KMS-11 (cell line): ENCODE results near the gene CNMD.

Source experiments
- H2AFZ ChIP-seq: fragments of 200-600 bp; sonication (generic); 2 replicates; pipeline ENCODE4 v1.6.1; 2016; ENCODE audit warnings: antibody characterized with exemption, mixed run types, low read depth
- H3K27ac ChIP-seq: fragments of 200-600 bp; sonication (generic); 2 replicates; pipeline ENCODE4 v1.6.1; 2016; ENCODE audit warnings: mild to moderate bottlenecking, mixed run types
- H3K27me3 ChIP-seq: fragments of 200-600 bp; sonication (generic); 2 replicates; pipeline ENCODE4 v1.6.1; 2017; ENCODE audit warnings: mild to moderate bottlenecking, low read depth, mixed run types, moderate library complexity; ENCODE audit not compliant: insufficient read depth
- H3K36me3 ChIP-seq: fragments of 200-600 bp; sonication (generic); 2 replicates; pipeline ENCODE4 v1.6.1; 2017; ENCODE audit warnings: mild to moderate bottlenecking, mixed run types; ENCODE audit not compliant: insufficient read depth
- H3K4me1 ChIP-seq: fragments of 200-600 bp; sonication (generic); 2 replicates; pipeline ENCODE4 v1.6.1; 2016; ENCODE audit warnings: mild to moderate bottlenecking, low read depth, mixed run types; ENCODE audit not compliant: poor library complexity, severe bottlenecking
- H3K4me2 ChIP-seq: fragments of 200-600 bp; sonication (generic); 2 replicates; pipeline ENCODE4 v1.7.0; 2016; ENCODE audit warnings: mild to moderate bottlenecking, mixed run types
- H3K4me3 ChIP-seq: fragments of 200-600 bp; sonication (generic); IDR thresholded peaks from 2 replicates; pipeline ENCODE4 v1.6.1; 2017; ENCODE audit warnings: low read depth, low read length, mixed read lengths; ENCODE audit not compliant: insufficient read depth
- H3K79me2 ChIP-seq: fragments of 200-600 bp; sonication (generic); 2 replicates; pipeline ENCODE4 v1.6.1; 2016; ENCODE audit warnings: low read depth, mixed run types; ENCODE audit not compliant: insufficient read depth
- H3K9ac ChIP-seq: fragments of 200-600 bp; sonication (generic); 2 replicates; pipeline ENCODE4 v1.6.1; 2016; ENCODE audit warnings: mild to moderate bottlenecking, mixed run types
- H4K20me1 ChIP-seq: fragments of 200-600 bp; sonication (generic); 2 replicates; pipeline ENCODE4 v1.6.1; 2016; ENCODE audit warnings: mild to moderate bottlenecking, mixed run types; ENCODE audit not compliant: insufficient read depth
- CTCF ChIP-seq: fragments of 200-600 bp; sonication (generic); conservative IDR thresholded peaks from 2 replicates; pipeline ENCODE4 v1.6.1; 2017; ENCODE audit warnings: low read depth, mild to moderate bottlenecking, antibody characterized with exemption, low read length, moderate library complexity, mixed read lengths

CNMD gene

GRCh38 chr13:52785739-52786138, 46.1 kb upstream of the CNMD start:
- no peaks in the 10 kb centered on the region for H3K27me3 ChIP-seq
- no peaks in the 10 kb centered on the region for H3K79me2 ChIP-seq
- no peak overlapping the region for H3K4me2 ChIP-seq
- no peak overlapping the region for H3K9ac ChIP-seq
- no peaks in the 10 kb centered on the region for H3K36me3 ChIP-seq
- H4K20me1 ChIP-seq: no peaks in the 10 kb centered on the region
- no peak overlapping the region for H3K4me3 ChIP-seq
- no peak overlapping the region for H2AFZ ChIP-seq
- no peak for TF ChIP-seq CTCF
- H3K27ac ChIP-seq: no peak overlapping the region
- peaks cover 15% of the 10 kb centered on the region for H3K4me1 ChIP-seq

GRCh38 chr13:52784591-52785340, 45.1 kb upstream of the CNMD start:
- peaks cover 22% of the 10 kb centered on the region for H3K4me1 ChIP-seq
- H3K9ac ChIP-seq: no peak overlapping the region
- no peak for TF ChIP-seq CTCF
- no peak overlapping the region for H2AFZ ChIP-seq
- no peaks in the 10 kb centered on the region for H4K20me1 ChIP-seq
- no peak overlapping the region for H3K27ac ChIP-seq
- H3K79me2 ChIP-seq: no peaks in the 10 kb centered on the region
- no peaks in the 10 kb centered on the region for H3K27me3 ChIP-seq
- H3K4me3 ChIP-seq: no peak overlapping the region
- H3K36me3 ChIP-seq: no peaks in the 10 kb centered on the region
- H3K4me2 ChIP-seq: no peak overlapping the region

- TF ChIP-seq CTCF: no peak
- H3K27me3 ChIP-seq: no peaks in the 10 kb centered on the region
These were observed 44.3 kb upstream of the CNMD start for GRCh38 chr13:52783943-52784342.

GRCh38 chr13:52782471-52783448, 43.1 kb upstream of the CNMD start:
- Histone ChIP-seq H3K4me2 (no peak overlapping the region), H3K79me2 (no peaks in the 10 kb centered on the region), H3K27me3 (no peaks in the 10 kb centered on the region), H3K27ac (no peak overlapping the region), H3K4me1 (peaks cover 37% of the 10 kb centered on the region), H3K4me3 (no peak overlapping the region), H2AFZ (no peak overlapping the region), H4K20me1 (no peaks in the 10 kb centered on the region), H3K9ac (no peak overlapping the region), H3K36me3 (no peaks in the 10 kb centered on the region)
- no peak for TF ChIP-seq CTCF

More at GRCh38 chr13:52783943-52784342, 44.3 kb upstream of the CNMD start:
- H3K36me3 ChIP-seq: no peaks in the 10 kb centered on the region
- H3K27ac ChIP-seq: no peak overlapping the region
- no peak overlapping the region for H3K9ac ChIP-seq
- H3K79me2 ChIP-seq: no peaks in the 10 kb centered on the region
- no peak overlapping the region for H2AFZ ChIP-seq
- H3K4me3 ChIP-seq: no peak overlapping the region
- H3K4me2 ChIP-seq: no peak overlapping the region
- H3K4me1 ChIP-seq: peaks cover 30% of the 10 kb centered on the region
- H4K20me1 ChIP-seq: no peaks in the 10 kb centered on the region
